GM19025 (cell line): ENCODE data around the gene TENT5C.

Experiments used
- ATAC-seq: cut with Tn5 transposase; IDR thresholded peaks from one replicate; pipeline ENCODE4 v1.9.1; 2021; ENCODE audit warnings: mild to moderate bottlenecking, low read depth, moderate library complexity; ENCODE audit not compliant: unreplicated experiment

Gene TENT5C

GRCh38 chr1:117652421-117652820 is 46.6 kb downstream of the TENT5C start:
- no peak for ATAC-seq

- ATAC-seq: no peak
Observed at GRCh38 chr1:117653195-117653594, 47.3 kb downstream of the TENT5C start.

- ATAC-seq: no peak
Observed at GRCh38 chr1:117653732-117654492, 48.1 kb downstream of the TENT5C start.

GRCh38 chr1:117654493-117655219 is 48.8 kb downstream of the TENT5C start:
- ATAC-seq: peak; percentile 76

- no peak for ATAC-seq
Observed at GRCh38 chr1:117655220-117655577, 49.4 kb downstream of the TENT5C start.

GRCh38 chr1:117656202-117656641 is 50.4 kb downstream of the TENT5C start:
- peak; percentile 38 for ATAC-seq

- no peak for ATAC-seq
Observed at GRCh38 chr1:117657031-117657430, 51.2 kb downstream of the TENT5C start.

- no peak for ATAC-seq
Observed at GRCh38 chr1:117657949-117658660, 52.3 kb downstream of the TENT5C start.

GRCh38 chr1:117658676-117659075 is 52.8 kb downstream of the TENT5C start:
- ATAC-seq: no peak

GRCh38 chr1:117659550-117660270 is 53.9 kb downstream of the TENT5C start:
- no peak for ATAC-seq

- ATAC-seq: no peak
Observed at GRCh38 chr1:117660271-117660965, 54.6 kb downstream of the TENT5C start.

GRCh38 chr1:117661027-117661426 is 55.2 kb downstream of the TENT5C start:
- no peak for ATAC-seq

GRCh38 chr1:117662667-117663066 is 56.8 kb downstream of the TENT5C start:
- no peak for ATAC-seq

- ATAC-seq: no peak
Observed at GRCh38 chr1:117663156-117663902, 57.5 kb downstream of the TENT5C start.

GRCh38 chr1:117664314-117664713 is 58.5 kb downstream of the TENT5C start:
- peak; percentile 95 for ATAC-seq

- no peak for ATAC-seq
Observed at GRCh38 chr1:117665556-117666270, 59.9 kb downstream of the TENT5C start.

- ATAC-seq: no peak
Observed at GRCh38 chr1:117669572-117669971, 63.7 kb downstream of the TENT5C start.

GRCh38 chr1:117670976-117671780 is 65.3 kb downstream of the TENT5C start:
- no peak for ATAC-seq
